K562 (cell line): Measurements from ENCODE around the gene SLC16A10. TPM values are rescaled to one million over a fixed set of nuclear protein-coding genes. Genes with fewer than 3 reads are reported as not detected.

Experiments
- ATAC-seq: fragments of 200-7000 bp; cut with Tn5 transposase; 3 replicates; pipeline ENCODE4 v1.9.1; 2020; ENCODE audit warnings: moderate library complexity
- BruUV-seq: library from RNA; stranded (reverse); fragments of 400-500 nt; replicated peaks from 2 replicates; lab custom pipeline; 2021; lab: Mats Ljungman, UMichigan
- CTCF ChIA-PET: fragments of 300-600 bp; formaldehyde crosslinking; extraction: SDS; loops from one replicate; lab custom pipeline; 2021; ENCODE audit warnings: low intra/inter-chr PET ratio; lab: Yijun Ruan, JAX
- POLR2A ChIA-PET: fragments of 300-600, 350-650 bp; sonication (Branson Sonifier 250); formaldehyde crosslinking; extraction: SDS; loops from one replicate; lab custom pipeline; 2021; ENCODE audit warnings: antibody characterized with exemption, inconsistent platforms; lab: Yijun Ruan, JAX
- DNase-seq, 4 experiments: peaks; one replicate each; pipeline versions ENCODE4 v3.0.0 to v3.0.0-alpha.2; 2011 to 2018; ENCODE audit warnings: low spot score in 3 of 4, mixed read lengths in 3 of 4; ENCODE audit errors: extremely low read depth in 1 of 4
- FAIRE-seq: peaks from 2 replicates; lab custom pipeline; 2011; peaks lifted over from hg19 to GRCh38; lab: Jason Lieb, UNC
- H2AFZ ChIP-seq: 2 replicates; pipeline ENCODE4 v1.6.0; 2011; ENCODE audit warnings: low read depth, low read length, control low read depth, inconsistent platforms
- H3K27ac ChIP-seq: fragments of 200-600 bp; 3 replicates; pipeline ENCODE4 v1.8.0; 2011; ENCODE audit warnings: low read depth, mild to moderate bottlenecking, control low read depth, inconsistent platforms, low read length, moderate library complexity, mixed read lengths; ENCODE audit errors: extremely low read depth
- H3K27me3 ChIP-seq, 2 experiments: fragments of 300-600 bp in 1 of 2; 2 replicates in 1 of 2; 3 replicates in 1 of 2; pipeline versions ENCODE4 v1.6.0 to v1.8.0; 2011; ENCODE audit warnings: inconsistent platforms in 2 of 2, low read length in 2 of 2, mild to moderate bottlenecking in 1 of 2, mixed read lengths in 1 of 2, moderate library complexity in 1 of 2; ENCODE audit not compliant: control insufficient read depth in 2 of 2, insufficient read depth in 2 of 2
- H3K36me3 ChIP-seq: fragments of 300-600 bp; 3 replicates; pipeline ENCODE4 v1.8.0; 2011; ENCODE audit warnings: mild to moderate bottlenecking, low read length, inconsistent platforms; ENCODE audit not compliant: control insufficient read depth, insufficient read depth
- H3K4me1 ChIP-seq, 2 experiments: fragments of 200-600 bp in 1 of 2; replicated peaks in 1 of 2; 2 replicates in 1 of 2; 3 replicates in 1 of 2; pipeline versions ENCODE4 v1.5.1 to v1.8.0; 2011; ENCODE audit warnings: inconsistent platforms in 2 of 2, low read length in 2 of 2, mild to moderate bottlenecking in 1 of 2, mixed read lengths in 1 of 2, moderate library complexity in 1 of 2; ENCODE audit not compliant: control insufficient read depth in 2 of 2, insufficient read depth in 2 of 2
- H3K4me2 ChIP-seq: 2 replicates; pipeline ENCODE4 v1.6.1; 2011; ENCODE audit warnings: low read length, control low read depth, inconsistent platforms, mixed read lengths; ENCODE audit not compliant: insufficient read depth
- H3K4me3 ChIP-seq: fragments of 200-600 bp; sonication (generic), shearing (Covaris generic); 2 replicates; pipeline ENCODE4 v1.5.1; 2016; ENCODE audit warnings: control low read depth, inconsistent platforms
- H3K79me2 ChIP-seq: fragments of 200-600 bp; 3 replicates; pipeline ENCODE4 v1.8.0; 2011; ENCODE audit warnings: low read length, inconsistent platforms; ENCODE audit not compliant: control insufficient read depth, insufficient read depth
- H3K9ac ChIP-seq, 2 experiments: 2 replicates each; pipeline versions ENCODE4 v1.6.0 to v1.6.1; 2011; ENCODE audit warnings: low read depth in 2 of 2, low read length in 2 of 2, control low read depth in 1 of 2, inconsistent platforms in 1 of 2, mild to moderate bottlenecking in 1 of 2, mixed read lengths in 1 of 2; ENCODE audit not compliant: insufficient read depth in 1 of 2
- H3K9me1 ChIP-seq: one replicate; pipeline ENCODE4 v1.6.0; 2011; ENCODE audit warnings: inconsistent platforms, mild to moderate bottlenecking, low read length, moderate library complexity; ENCODE audit not compliant: control insufficient read depth, insufficient read depth
- H3K9me3 ChIP-seq: replicated peaks from 2 replicates; pipeline ENCODE4 v1.5.1; 2011; ENCODE audit warnings: low read depth, low read length, inconsistent platforms; ENCODE audit not compliant: control insufficient read depth, insufficient read depth
- H4K20me1 ChIP-seq: replicated peaks from 2 replicates; pipeline ENCODE4 v1.6.1; 2011; ENCODE audit warnings: low read length, inconsistent platforms, mixed read lengths; ENCODE audit not compliant: control insufficient read depth, insufficient read depth
- ATF2 ChIP-seq: sonication (generic); formaldehyde crosslinking; IDR thresholded peaks from 2 replicates; pipeline ENCODE4 v1.8.1; 2022; ENCODE audit warnings: missing genetic modification reagents
- CCAR2 ChIP-seq: fragments of 200-400 bp; formaldehyde crosslinking; IDR thresholded peaks from 2 replicates; pipeline ENCODE4 v1.6.1; 2017; ENCODE audit warnings: mild to moderate bottlenecking, low read depth, low read length
- ESRRA ChIP-seq: fragments of 450-650 bp; IDR thresholded peaks from 2 replicates; pipeline ENCODE4 v1.6.1; 2014; ENCODE audit warnings: low read depth, mild to moderate bottlenecking, moderate library complexity, borderline replicate concordance
- MBD1 ChIP-seq: fragments of 250-450 bp; sonication (Bioruptor Pico); IDR thresholded peaks from 2 replicates; pipeline ENCODE4 v1.8.0; 2022; ENCODE audit warnings: inconsistent platforms
- RBM34 ChIP-seq: fragments of 200-400 bp; formaldehyde crosslinking; IDR thresholded peaks from 2 replicates; pipeline ENCODE4 v1.6.1; 2018; ENCODE audit warnings: low read length, borderline replicate concordance; ENCODE audit not compliant: insufficient read depth
- SMAD3 ChIP-seq: fragments of 450-650 bp; formaldehyde crosslinking; conservative IDR thresholded peaks from 2 replicates; pipeline ENCODE4 v1.4.0; 2020; ENCODE audit warnings: mild to moderate bottlenecking
- UBTF ChIP-seq, 2 experiments: IDR thresholded peaks; 2 replicates each; pipeline ENCODE4 v1.6.1; 2012; ENCODE audit warnings: improper control_type of control experiment in 2 of 2, low read depth in 2 of 2, low read length in 2 of 2, borderline replicate concordance in 1 of 2
- WGBS: fragments of 100-300 bp; shearing (Covaris generic); methylation state at CpG from one replicate; pipeline ENCODE4 v1.1.6; 2016; ENCODE audit warnings: low coverage, mixed read lengths; ENCODE audit not compliant: insufficient coverage; ENCODE audit errors: missing lambda C conversion rate; 5-methylcytosine and 5-hydroxymethylcytosine counted together
- in situ Hi-C: fragments of 300-500 bp; cut with MboI; formaldehyde crosslinking; loops from 4 replicates; pipeline ENCODE4 v1.15.0; 2018; ENCODE audit warnings: inconsistent platforms, mixed read lengths
- intact Hi-C: fragments of 100-400 bp; cut with micrococcal nuclease; formaldehyde crosslinking; loops from 2 replicates; pipeline ENCODE4 v1.14.2; 2022
- polyA plus RNA-seq, 8 experiments: library from polyadenylated mRNA; depleted of rRNA in 4 of 8; stranded (reverse) in 5 of 8; unstranded in 3 of 8; fragments of >200 nt; fragmentation: Nextera tagmentation in 2 of 8; fragmentation: Illumina TruSeq in 1 of 8; extraction: Ambion mirVana in 2 of 8; extraction: Trizol in 1 of 8; gene quantifications; 2 replicates each; pipeline versions ENCODE4 v1.2.1 to v1.2.3, GENCODE V29; 2011 to 2014; ENCODE audit warnings: inconsistent platforms in 1 of 8, missing spikeins in 1 of 8
- total RNA-seq, 7 experiments: library from RNA; depleted of rRNA in 6 of 7; stranded (reverse); fragments of >200 nt in 6 of 7; fragmentation: Illumina TruSeq in 2 of 7; extraction: Trizol in 2 of 7; gene quantifications; 2 replicates each; pipeline versions ENCODE4 v1.2.1 to v1.2.3, GENCODE V29; 2011 to 2021; ENCODE audit warnings: low replicate concordance in 1 of 7

The SLC16A10 gene
- total and polyA plus RNA-seq, 9 of the 15 experiments (the other 6 are each of a cell fraction or from before 2014, with no cell fraction given), result 0.02 to 0.54 (median 0.24) TPM; not detected in 4

GRCh38 chr6:111237852-111238251 lies 150.5 kb downstream of the SLC16A10 start:
- no peak overlapping the region for H2AFZ ChIP-seq
- ATAC-seq, result no peak
- BruUV-seq, result no TSS peak
- ChIA-PET CTCF (no interaction called here), POLR2A (interaction anchor here (0.7 to 1.1 kb wide), 2 partner anchors 55 to 383 kb away, joined by 3 read pairs; no protein-coding TSS in a partner anchor)
- intact Hi-C loops (no loop called here), in situ Hi-C loops (no loop called here)
- 22% methylated on average over 2 of the region's 2 CpGs for WGBS
- H3K9me1 ChIP-seq, result no peaks in the 10 kb centered on the region
- no peak for FAIRE-seq
- H3K9me3 ChIP-seq, result no peaks in the 10 kb centered on the region
- H4K20me1 ChIP-seq, result no peaks in the 10 kb centered on the region
- no peaks in the 10 kb centered on the region for H3K36me3 ChIP-seq
- no peak overlapping the region for H3K4me2 ChIP-seq
- TF ChIP-seq UBTF (IDR thresholded peaks at IDR 0.05; ENCODE audit: borderline replicate concordance in 1 of 2, low read depth in 2 of 2, low read length in 2 of 2), result no peak
- no peak for TF ChIP-seq ATF2 (CRISPR knock-in tag)
- no peak for TF ChIP-seq SMAD3 (CRISPR knock-in tag)
- TF ChIP-seq CCAR2, result no peak
- no peak for TF ChIP-seq MBD1 (CRISPR knock-in tag)
- no peak for TF ChIP-seq ESRRA
- no peak for TF ChIP-seq RBM34
- no peak overlapping the region for H3K4me3 ChIP-seq
- H3K4me1 ChIP-seq, result no peaks in the 10 kb centered on the region; a peak in 3 of 5 replicates
- DNase-seq, result no peak
- peaks cover 0 to 4% of the 10 kb centered on the region in 2 experiments; a peak in 2 of 5 replicates for H3K27me3 ChIP-seq
- H3K79me2 ChIP-seq, result no peaks in the 10 kb centered on the region
- H3K9ac ChIP-seq, result no peak overlapping the region
- no peak overlapping the region for H3K27ac ChIP-seq
